ENCODE data around the gene MAP7.

GRCh38 chr6:136409597-136409996, 140.6 kb downstream of the MAP7 start:
- TF ChIP-seq ZNF644 (tag; IDR thresholded peaks at IDR 0.05; ENCODE audit: low read depth), result no peak
- no peak for TF ChIP-seq POLR2A (conservative IDR thresholded peaks at IDR 0.05)
- TF ChIP-seq ZNF23 (CRISPR knock-in tag; IDR thresholded peaks at IDR 0.05), result no peak
- TF ChIP-seq RFX7 (CRISPR knock-in tag; IDR thresholded peaks at IDR 0.05), result no peak
- TF ChIP-seq THRA (IDR thresholded peaks at IDR 0.05), result no peak
- TF ChIP-seq CTCF (IDR thresholded peaks at IDR 0.05 in 2 of 3, conservative IDR thresholded peaks at IDR 0.05 in 1 of 3; ENCODE audit: insufficient read depth in 2 of 3, low read depth in 1 of 3, low read length in 3 of 3), result no peak
- TF ChIP-seq NFE2L1 (tag; IDR thresholded peaks at IDR 0.05; ENCODE audit: borderline replicate concordance, low read depth), result no peak
- no peak for TF ChIP-seq ELF1 (tag; IDR thresholded peaks at IDR 0.05)
- TF ChIP-seq SP2 (IDR thresholded peaks at IDR 0.05; ENCODE audit: extremely low read depth, low read depth, low read length, poor library complexity, severe bottlenecking), result no peak
- TF ChIP-seq STAT5B (CRISPR knock-in tag; IDR thresholded peaks at IDR 0.05), result no peak
- no peak for TF ChIP-seq MGA (IDR thresholded peaks at IDR 0.05)
- no peak for TF ChIP-seq ZBTB26 (CRISPR knock-in tag; IDR thresholded peaks at IDR 0.05)
- no peak for TF ChIP-seq PATZ1 (CRISPR knock-in tag; IDR thresholded peaks at IDR 0.05; ENCODE audit: borderline replicate concordance)
